ENCODE measurements around the gene GHITM. TPM values are rescaled to one million over a fixed set of nuclear protein-coding genes. Genes with fewer than 3 reads are reported as not detected.
"Not testable (repeated sequence)": the region's sequence is repeated elsewhere in the genome, so short reads cannot be mapped to it uniquely, and the experiment has no call there.

The GHITM gene
- total RNA-seq, 2 experiments from 2014 or later, result 198 TPM

DNA sequence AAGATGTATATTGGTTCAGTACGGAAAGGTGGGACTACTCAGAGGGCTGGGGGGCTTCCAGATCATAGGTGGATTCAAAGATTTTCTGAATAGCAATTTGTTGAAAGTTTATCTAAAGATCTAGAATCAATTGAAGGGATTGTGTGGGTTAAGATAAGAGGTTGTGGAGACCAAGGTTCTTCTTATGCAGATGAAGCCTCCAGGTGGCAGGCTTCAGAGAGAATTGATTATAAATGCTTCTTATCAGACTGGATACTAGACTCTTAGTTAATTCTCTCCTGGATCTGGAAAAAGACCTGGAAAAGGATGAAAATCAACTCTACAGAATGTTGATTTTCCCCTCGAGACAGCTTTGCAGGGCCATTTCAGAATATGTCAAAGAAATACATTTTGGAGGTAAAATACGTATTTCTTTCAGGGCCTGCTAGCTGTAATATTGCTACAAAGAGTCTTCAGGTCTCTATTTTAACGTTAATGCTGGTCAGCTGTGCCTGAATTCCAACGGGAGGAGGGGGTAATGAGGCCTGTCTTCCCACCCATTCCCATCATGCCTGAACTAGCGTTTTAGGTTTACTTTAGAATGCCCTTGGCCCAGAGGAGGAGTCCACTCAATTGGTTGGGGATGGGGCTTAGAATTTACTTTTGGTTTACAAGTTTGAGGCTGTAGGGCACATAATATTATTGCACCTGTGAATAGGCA lies 21.5 kb downstream of the GHITM start:
- Mint-ChIP-seq H3K4me3 (no peak overlapping the region), H3K4me1 (ENCODE audit: low read depth) (peaks cover 27% of the 10 kb centered on the region), H3K27me3 (no peaks in the 10 kb centered on the region), H3K36me3 (ENCODE audit: low read depth) (peaks cover 7% of the 10 kb centered on the region), H3K27ac (no peak overlapping the region), H3K9me3 (no peaks in the 10 kb centered on the region)
- POLR2A ChIA-PET, result no interaction called here
- DNase-seq, result no peak
- no peak for TF ChIP-seq CTCF (IDR thresholded peaks at IDR 0.05)
- CTCF ChIA-PET, result interaction anchor here (0.9 to 6.6 kb wide), 6 partner anchors 13 to 54 kb away, joined by 3 to 42 read pairs (median 6); no protein-coding TSS in a partner anchor
- intact Hi-C loops (cut with micrococcal nuclease), result no loop called here
- ATAC-seq, result no peak

GRCh38 chr10:84163996-84164395 lies 24.7 kb downstream of the GHITM start:
- no peak overlapping the region for H3K4me3 Mint-ChIP-seq
- H3K36me3 Mint-ChIP-seq (ENCODE audit: low read depth), result no peaks in the 10 kb centered on the region
- ChIA-PET POLR2A (no interaction called here), CTCF (interaction anchor here (0.7 to 1.6 kb wide), 4 partner anchors 10 to 51 kb away, joined by 3 to 5 read pairs (median 4); partner anchors contain the start of gene GPR15LG)
- H3K4me1 Mint-ChIP-seq (ENCODE audit: low read depth), result peaks cover 4% of the 10 kb centered on the region
- no peaks in the 10 kb centered on the region for H3K27me3 Mint-ChIP-seq
- no peak overlapping the region for H3K27ac Mint-ChIP-seq
- ATAC-seq (no peak), DNase-seq (no peak)
- no peaks in the 10 kb centered on the region for H3K9me3 Mint-ChIP-seq
- TF ChIP-seq CTCF (IDR thresholded peaks at IDR 0.05), result no peak
- intact Hi-C loops (cut with micrococcal nuclease), result no loop called here

GRCh38 chr10:84164442-84164841 lies 25.1 kb downstream of the GHITM start:
- TF ChIP-seq CTCF (IDR thresholded peaks at IDR 0.05), result no peak
- no peaks in the 10 kb centered on the region for H3K9me3 Mint-ChIP-seq
- no peak overlapping the region for H3K27ac Mint-ChIP-seq
- H3K4me3 Mint-ChIP-seq, result no peak overlapping the region
- ATAC-seq, result no peak
- CTCF ChIA-PET, result interaction anchor here (0.7 to 1.6 kb wide), 2 partner anchors 10 to 19 kb away, joined by 3 read pairs; partner anchors contain the start of gene GPR15LG
- peaks cover under 1% of the 10 kb centered on the region for H3K4me1 Mint-ChIP-seq (ENCODE audit: low read depth)
- POLR2A ChIA-PET, result no interaction called here
- H3K36me3 Mint-ChIP-seq (ENCODE audit: low read depth), result no peaks in the 10 kb centered on the region
- intact Hi-C loops (cut with micrococcal nuclease), result no loop called here
- H3K27me3 Mint-ChIP-seq, result no peaks in the 10 kb centered on the region
- DNase-seq, result no peak

DNA sequence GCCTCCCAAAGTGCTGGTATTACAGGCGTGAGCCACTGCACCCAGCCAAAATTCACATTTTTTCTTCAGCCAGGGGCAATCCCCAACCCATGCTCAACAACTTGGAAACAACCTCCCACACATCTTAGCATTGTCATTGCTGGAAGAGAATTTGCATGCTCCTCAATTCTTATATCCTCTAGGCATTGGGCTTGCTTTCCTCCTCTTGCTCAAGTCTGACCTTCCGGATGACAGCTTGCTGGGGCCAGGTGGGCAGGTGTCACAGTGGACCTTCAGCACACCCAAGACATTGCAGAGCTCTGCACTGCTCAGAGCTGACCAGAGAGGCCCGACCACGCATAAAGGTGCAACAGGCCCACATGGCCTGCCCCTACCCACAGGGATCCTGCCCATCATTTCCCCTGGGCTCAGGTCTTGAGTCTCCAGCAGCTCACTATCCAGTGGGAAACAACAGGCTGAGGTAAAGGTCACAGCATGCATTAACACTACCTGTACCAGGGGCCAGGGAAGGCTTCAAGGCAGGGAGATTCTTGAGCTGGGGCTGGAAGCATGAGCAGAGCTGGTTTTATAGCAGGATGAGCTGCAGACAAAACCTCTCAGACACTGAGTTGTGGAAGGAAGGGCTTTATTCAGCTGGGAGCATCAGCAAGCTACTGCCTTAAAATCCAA lies 27.4 kb downstream of the GHITM start:
- no peak overlapping the region for H3K4me3 Mint-ChIP-seq
- intact Hi-C loops (cut with micrococcal nuclease), result no loop called here
- ChIA-PET POLR2A (no interaction called here), CTCF (interaction anchor here (1.4 kb wide), 1 partner anchor 18 kb away, joined by 3 read pairs; no protein-coding TSS in a partner anchor)
- ATAC-seq (no peak), DNase-seq (no peak)
- H3K36me3 Mint-ChIP-seq (ENCODE audit: low read depth), result no peaks in the 10 kb centered on the region
- no peaks in the 10 kb centered on the region for H3K9me3 Mint-ChIP-seq
- H3K4me1 Mint-ChIP-seq (ENCODE audit: low read depth), result no peaks in the 10 kb centered on the region
- no peaks in the 10 kb centered on the region for H3K27me3 Mint-ChIP-seq
- H3K27ac Mint-ChIP-seq, result no peak overlapping the region
- TF ChIP-seq CTCF (IDR thresholded peaks at IDR 0.05), result no peak

GRCh38 chr10:84167289-84167653 lies 28.0 kb downstream of the GHITM start:
- intact Hi-C loops (cut with micrococcal nuclease); POLR2A ChIA-PET; H3K36me3 Mint-ChIP-seq (ENCODE audit: low read depth); DNase-seq; ATAC-seq; H3K9me3 Mint-ChIP-seq; H3K27me3 Mint-ChIP-seq; H3K4me1 Mint-ChIP-seq (ENCODE audit: low read depth); H3K4me3 Mint-ChIP-seq; H3K27ac Mint-ChIP-seq: not testable (repeated sequence)
- CTCF ChIA-PET, result interaction anchor here (1.4 kb wide), 1 partner anchor 19 kb away, joined by 3 read pairs; no protein-coding TSS in a partner anchor

GRCh38 chr10:84168382-84168781 lies 29.1 kb downstream of the GHITM start:
- intact Hi-C loops (cut with micrococcal nuclease); H3K4me1 Mint-ChIP-seq (ENCODE audit: low read depth); H3K36me3 Mint-ChIP-seq (ENCODE audit: low read depth); H3K9me3 Mint-ChIP-seq; H3K4me3 Mint-ChIP-seq; H3K27ac Mint-ChIP-seq; H3K27me3 Mint-ChIP-seq; ATAC-seq; POLR2A ChIA-PET; DNase-seq: not testable (repeated sequence)
- CTCF ChIA-PET, result interaction anchor here (1.0 kb wide), 1 partner anchor 20 kb away, joined by 4 read pairs; no protein-coding TSS in a partner anchor

- DNase-seq; intact Hi-C loops (cut with micrococcal nuclease): not testable (repeated sequence)
These were observed 31.9 kb downstream of the GHITM start for GRCh38 chr10:84171237-84171636.

GRCh38 chr10:84171700-84172466 lies 32.6 kb downstream of the GHITM start:
- DNase-seq; intact Hi-C loops (cut with micrococcal nuclease); H3K27ac Mint-ChIP-seq; H3K27me3 Mint-ChIP-seq; H3K9me3 Mint-ChIP-seq; H3K4me3 Mint-ChIP-seq; ATAC-seq; H3K4me1 Mint-ChIP-seq (ENCODE audit: low read depth); POLR2A ChIA-PET; CTCF ChIA-PET; H3K36me3 Mint-ChIP-seq (ENCODE audit: low read depth): not testable (repeated sequence)

More at GRCh38 chr10:84171237-84171636, 31.9 kb downstream of the GHITM start:
- ATAC-seq; H3K27ac Mint-ChIP-seq; H3K36me3 Mint-ChIP-seq (ENCODE audit: low read depth); CTCF ChIA-PET; H3K4me3 Mint-ChIP-seq; H3K4me1 Mint-ChIP-seq (ENCODE audit: low read depth); POLR2A ChIA-PET; H3K9me3 Mint-ChIP-seq; H3K27me3 Mint-ChIP-seq: not testable (repeated sequence)

Data from activated CD8-positive, alpha-beta T cell treated with anti-CD3 and anti-CD28 coated beads for 36 hours (primary cell).